Measurements from ENCODE around the gene DENND5A. TPM values are rescaled to one million over a fixed set of nuclear protein-coding genes. Genes with fewer than 3 reads are reported as not detected.

Gene DENND5A
- total and polyA plus RNA-seq, 2 donors (not counting 1 experiment from before 2014, with no cell fraction given): 125 to 235 TPM

DNA sequence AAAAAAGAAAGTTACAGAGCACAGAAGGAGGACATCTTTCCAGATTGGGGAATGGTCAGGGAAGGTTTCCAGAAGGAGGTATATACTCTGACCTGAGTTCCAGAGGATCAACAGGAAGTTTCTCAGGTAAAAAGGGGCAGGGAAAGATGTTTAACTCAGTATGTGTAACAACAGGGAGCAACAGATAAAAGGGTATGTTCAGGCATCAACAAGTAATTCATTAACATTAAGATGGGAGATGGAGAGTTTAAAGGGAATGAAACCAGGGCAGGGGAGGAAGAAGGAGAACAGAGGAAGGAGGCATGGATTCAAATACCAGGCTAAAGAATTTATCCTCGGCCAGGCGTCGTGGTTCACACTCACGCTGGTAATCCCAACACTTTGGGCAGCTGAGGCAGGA is 2.5 kb upstream of the DENND5A start:
- Histone ChIP-seq H3K4me1 (ENCODE audit: control insufficient read depth, extremely low read depth, insufficient read depth, low read length) (peaks cover 5% of the 10 kb centered on the region), H3K27me3 (ENCODE audit: control insufficient read depth, insufficient read depth, low read length) (no peaks in the 10 kb centered on the region), H3K9me3 (ENCODE audit: control insufficient read depth, insufficient read depth, low read depth, low read length) (no peaks in the 10 kb centered on the region), H3K4me3 (replicated peaks in 1 of 4; ENCODE audit: control extremely low read depth in 1 of 4, insufficient read depth in 1 of 4, low read depth in 3 of 4, low read length in 4 of 4) (no peak overlapping the region), H3K36me3 (ENCODE audit: control insufficient read depth, insufficient read depth, low read length) (no peaks in the 10 kb centered on the region), H3K9ac (ENCODE audit: insufficient read depth, low read length) (no peak overlapping the region), H4K20me1 (ENCODE audit: control insufficient read depth, extremely low read depth, insufficient read depth, low read length) (no peaks in the 10 kb centered on the region), H3K4me2 (ENCODE audit: extremely low read depth, insufficient read depth, low read length) (no peak overlapping the region), H3K79me2 (ENCODE audit: control insufficient read depth, insufficient read depth, low read length) (peaks cover 18% of the 10 kb centered on the region), H3K27ac (ENCODE audit: insufficient read depth, low read length) (no peak overlapping the region), H2AFZ (ENCODE audit: low read length) (no peak overlapping the region)
- no peak for DNase-seq (ENCODE audit: low read depth in 2 of 2)
- TF ChIP-seq, protein P1, sequence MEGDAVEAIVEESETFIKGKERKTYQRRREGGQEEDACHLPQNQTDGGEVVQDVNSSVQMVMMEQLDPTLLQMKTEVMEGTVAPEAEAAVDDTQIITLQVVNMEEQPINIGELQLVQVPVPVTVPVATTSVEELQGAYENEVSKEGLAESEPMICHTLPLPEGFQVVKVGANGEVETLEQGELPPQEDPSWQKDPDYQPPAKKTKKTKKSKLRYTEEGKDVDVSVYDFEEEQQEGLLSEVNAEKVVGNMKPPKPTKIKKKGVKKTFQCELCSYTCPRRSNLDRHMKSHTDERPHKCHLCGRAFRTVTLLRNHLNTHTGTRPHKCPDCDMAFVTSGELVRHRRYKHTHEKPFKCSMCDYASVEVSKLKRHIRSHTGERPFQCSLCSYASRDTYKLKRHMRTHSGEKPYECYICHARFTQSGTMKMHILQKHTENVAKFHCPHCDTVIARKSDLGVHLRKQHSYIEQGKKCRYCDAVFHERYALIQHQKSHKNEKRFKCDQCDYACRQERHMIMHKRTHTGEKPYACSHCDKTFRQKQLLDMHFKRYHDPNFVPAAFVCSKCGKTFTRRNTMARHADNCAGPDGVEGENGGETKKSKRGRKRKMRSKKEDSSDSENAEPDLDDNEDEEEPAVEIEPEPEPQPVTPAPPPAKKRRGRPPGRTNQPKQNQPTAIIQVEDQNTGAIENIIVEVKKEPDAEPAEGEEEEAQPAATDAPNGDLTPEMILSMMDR (conservative IDR thresholded peaks at IDR 0.05 in 1 of 2, IDR thresholded peaks at IDR 0.05 in 1 of 2; ENCODE audit: low read depth in 1 of 2, low read length in 2 of 2): no peak
- no peak for TF ChIP-seq EZH2 (IDR thresholded peaks at IDR 0.05; ENCODE audit: low read length, missing control alignments)

DNA sequence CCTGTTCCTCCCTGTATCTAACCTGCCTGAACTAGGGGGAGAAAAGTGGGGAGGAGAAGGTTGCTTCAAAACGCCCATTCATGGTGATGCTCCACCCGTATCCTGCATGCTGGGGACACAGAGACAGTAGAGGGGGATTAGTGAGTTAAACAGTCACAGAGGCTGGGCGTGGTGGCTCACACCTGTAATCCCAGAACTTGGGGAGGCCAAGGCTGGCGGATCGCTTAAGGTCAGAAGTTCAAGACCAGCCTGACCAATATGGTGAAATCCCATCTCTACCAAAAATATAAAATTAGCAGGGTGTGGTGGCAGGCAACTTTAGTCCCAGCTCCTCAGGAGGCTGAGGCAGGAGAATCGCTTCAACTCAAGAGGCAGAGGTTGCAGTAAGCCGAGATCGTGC is 1.8 kb upstream of the DENND5A start:
- Histone ChIP-seq H3K27me3 (ENCODE audit: control insufficient read depth, insufficient read depth, low read length) (no peaks in the 10 kb centered on the region), H2AFZ (ENCODE audit: low read length) (no peak overlapping the region), H4K20me1 (ENCODE audit: control insufficient read depth, extremely low read depth, insufficient read depth, low read length) (no peaks in the 10 kb centered on the region), H3K79me2 (ENCODE audit: control insufficient read depth, insufficient read depth, low read length) (peaks cover 26% of the 10 kb centered on the region), H3K27ac (ENCODE audit: insufficient read depth, low read length) (no peak overlapping the region), H3K4me1 (ENCODE audit: control insufficient read depth, extremely low read depth, insufficient read depth, low read length) (peaks cover 5% of the 10 kb centered on the region), H3K4me3 (replicated peaks in 1 of 4; ENCODE audit: control extremely low read depth in 1 of 4, insufficient read depth in 1 of 4, low read depth in 3 of 4, low read length in 4 of 4) (no peak overlapping the region), H3K36me3 (ENCODE audit: control insufficient read depth, insufficient read depth, low read length) (no peaks in the 10 kb centered on the region), H3K4me2 (ENCODE audit: extremely low read depth, insufficient read depth, low read length) (no peak overlapping the region), H3K9ac (ENCODE audit: insufficient read depth, low read length) (no peak overlapping the region), H3K9me3 (ENCODE audit: control insufficient read depth, insufficient read depth, low read depth, low read length) (no peaks in the 10 kb centered on the region)
- no peak for DNase-seq (ENCODE audit: low read depth in 2 of 2)
- TF ChIP-seq EZH2 (IDR thresholded peaks at IDR 0.05; ENCODE audit: low read length, missing control alignments): no peak
- TF ChIP-seq, protein P1 (conservative IDR thresholded peaks at IDR 0.05 in 1 of 2, IDR thresholded peaks at IDR 0.05 in 1 of 2; ENCODE audit: low read depth in 1 of 2, low read length in 2 of 2): no peak

DNA sequence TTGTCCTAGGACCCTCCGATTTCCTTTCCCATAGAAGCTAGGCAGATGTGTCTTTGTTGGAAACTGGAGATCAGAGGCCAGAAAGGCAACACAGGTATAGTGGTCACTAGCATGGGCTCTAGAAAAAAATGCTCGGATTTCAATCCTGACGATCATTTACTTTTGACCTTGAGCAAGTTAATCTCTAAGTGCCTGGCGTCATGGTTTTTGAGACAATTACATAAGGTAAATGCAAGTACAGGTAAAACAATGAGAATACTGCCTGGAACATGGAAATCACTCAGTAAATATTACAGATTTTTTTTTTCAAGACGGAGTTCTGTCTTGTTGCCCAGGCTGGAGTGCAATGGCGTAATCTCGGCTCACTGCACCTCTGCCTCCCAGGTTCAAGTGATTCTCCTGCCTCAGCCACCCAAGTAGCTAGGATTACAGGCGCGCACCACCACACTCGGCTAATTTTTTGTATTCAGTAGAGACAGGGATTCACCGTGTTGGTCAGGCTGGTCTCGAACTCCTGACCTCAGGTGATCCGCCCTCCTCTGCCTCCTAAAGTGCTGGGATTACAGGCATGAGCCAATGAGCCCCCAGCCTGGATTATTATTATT is 1.1 kb upstream of the DENND5A start:
- TF ChIP-seq, protein P1 (conservative IDR thresholded peaks at IDR 0.05 in 1 of 2, IDR thresholded peaks at IDR 0.05 in 1 of 2; ENCODE audit: low read depth in 1 of 2, low read length in 2 of 2): no peak
- TF ChIP-seq EZH2 (IDR thresholded peaks at IDR 0.05; ENCODE audit: low read length, missing control alignments): no peak
- Histone ChIP-seq H3K9ac (ENCODE audit: insufficient read depth, low read length) (no peak overlapping the region), H3K36me3 (ENCODE audit: control insufficient read depth, insufficient read depth, low read length) (no peaks in the 10 kb centered on the region), H3K4me1 (ENCODE audit: control insufficient read depth, extremely low read depth, insufficient read depth, low read length) (peaks cover 5% of the 10 kb centered on the region), H2AFZ (ENCODE audit: low read length) (no peak overlapping the region), H3K4me2 (ENCODE audit: extremely low read depth, insufficient read depth, low read length) (no peak overlapping the region), H3K27me3 (ENCODE audit: control insufficient read depth, insufficient read depth, low read length) (no peaks in the 10 kb centered on the region), H3K27ac (ENCODE audit: insufficient read depth, low read length) (no peak overlapping the region), H3K9me3 (ENCODE audit: control insufficient read depth, insufficient read depth, low read depth, low read length) (no peaks in the 10 kb centered on the region), H4K20me1 (ENCODE audit: control insufficient read depth, extremely low read depth, insufficient read depth, low read length) (no peaks in the 10 kb centered on the region), H3K4me3 (replicated peaks in 1 of 4; ENCODE audit: control extremely low read depth in 1 of 4, insufficient read depth in 1 of 4, low read depth in 3 of 4, low read length in 4 of 4) (no peak overlapping the region), H3K79me2 (ENCODE audit: control insufficient read depth, insufficient read depth, low read length) (peaks cover 33% of the 10 kb centered on the region)
- DNase-seq (ENCODE audit: low read depth in 2 of 2): no peak
